ENCODE results near the gene GOLGA6L25.
"Not testable (repeated sequence)": the region's sequence is repeated elsewhere in the genome, so short reads cannot be mapped to it uniquely, and the experiment has no call there.

GOLGA6L25 gene

GRCh38 chr15:28592395-28592794 lies 39.0 kb downstream of the GOLGA6L25 start:
- not testable (repeated sequence) for H3K9me2 ChIP-seq (replicated peaks; ENCODE audit: insufficient read depth, low read length); H3K4me2 ChIP-seq (ENCODE audit: low read depth, low read length); DNase-seq; H4K20me1 ChIP-seq (ENCODE audit: insufficient read depth, low read length); H3K9ac ChIP-seq (ENCODE audit: low read length); H3F3A ChIP-seq (ENCODE audit: insufficient read depth, low read length); H3K27ac ChIP-seq (ENCODE audit: low read length); H3K4me1 ChIP-seq (ENCODE audit: low read length); H3K4me3 ChIP-seq (ENCODE audit: low read length); H3K36me3 ChIP-seq (replicated peaks; ENCODE audit: insufficient read depth, low read length); H3K27me3 ChIP-seq (replicated peaks; ENCODE audit: insufficient read depth, low read length); H3K9me3 ChIP-seq (replicated peaks; ENCODE audit: insufficient read depth, low read length); H2AFZ ChIP-seq (ENCODE audit: low read length); H3K79me2 ChIP-seq (ENCODE audit: low read length)

- H3K36me3 ChIP-seq (replicated peaks; ENCODE audit: insufficient read depth, low read length); H4K20me1 ChIP-seq (ENCODE audit: insufficient read depth, low read length); H3K27ac ChIP-seq (ENCODE audit: low read length); H2AFZ ChIP-seq (ENCODE audit: low read length); H3K27me3 ChIP-seq (replicated peaks; ENCODE audit: insufficient read depth, low read length); H3K79me2 ChIP-seq (ENCODE audit: low read length); H3K9ac ChIP-seq (ENCODE audit: low read length); H3K9me3 ChIP-seq (replicated peaks; ENCODE audit: insufficient read depth, low read length); H3K4me2 ChIP-seq (ENCODE audit: low read depth, low read length); DNase-seq; H3K4me1 ChIP-seq (ENCODE audit: low read length); H3F3A ChIP-seq (ENCODE audit: insufficient read depth, low read length); H3K4me3 ChIP-seq (ENCODE audit: low read length); H3K9me2 ChIP-seq (replicated peaks; ENCODE audit: insufficient read depth, low read length): not testable (repeated sequence)
Measured at GRCh38 chr15:28593424-28594129, 40.2 kb downstream of the GOLGA6L25 start.

- not testable (repeated sequence) for H4K20me1 ChIP-seq (ENCODE audit: insufficient read depth, low read length); H3K79me2 ChIP-seq (ENCODE audit: low read length); DNase-seq; H3K9me2 ChIP-seq (replicated peaks; ENCODE audit: insufficient read depth, low read length); H3K4me3 ChIP-seq (ENCODE audit: low read length); H2AFZ ChIP-seq (ENCODE audit: low read length); H3K9ac ChIP-seq (ENCODE audit: low read length); H3K4me1 ChIP-seq (ENCODE audit: low read length); H3F3A ChIP-seq (ENCODE audit: insufficient read depth, low read length); H3K9me3 ChIP-seq (replicated peaks; ENCODE audit: insufficient read depth, low read length); H3K27ac ChIP-seq (ENCODE audit: low read length); H3K27me3 ChIP-seq (replicated peaks; ENCODE audit: insufficient read depth, low read length); H3K36me3 ChIP-seq (replicated peaks; ENCODE audit: insufficient read depth, low read length); H3K4me2 ChIP-seq (ENCODE audit: low read depth, low read length)
Measured at GRCh38 chr15:28597471-28597870, 44.1 kb downstream of the GOLGA6L25 start.

GRCh38 chr15:28598209-28598608 lies 44.8 kb downstream of the GOLGA6L25 start:
- not testable (repeated sequence) for H3K4me2 ChIP-seq (ENCODE audit: low read depth, low read length); H3K4me3 ChIP-seq (ENCODE audit: low read length); H3K27ac ChIP-seq (ENCODE audit: low read length); H3K27me3 ChIP-seq (replicated peaks; ENCODE audit: insufficient read depth, low read length); DNase-seq; H3K9ac ChIP-seq (ENCODE audit: low read length); H2AFZ ChIP-seq (ENCODE audit: low read length); H3K9me2 ChIP-seq (replicated peaks; ENCODE audit: insufficient read depth, low read length); H4K20me1 ChIP-seq (ENCODE audit: insufficient read depth, low read length); H3K79me2 ChIP-seq (ENCODE audit: low read length); H3K36me3 ChIP-seq (replicated peaks; ENCODE audit: insufficient read depth, low read length); H3K9me3 ChIP-seq (replicated peaks; ENCODE audit: insufficient read depth, low read length); H3F3A ChIP-seq (ENCODE audit: insufficient read depth, low read length); H3K4me1 ChIP-seq (ENCODE audit: low read length)

- not testable (repeated sequence) for H3K9me2 ChIP-seq (replicated peaks; ENCODE audit: insufficient read depth, low read length); H3K9ac ChIP-seq (ENCODE audit: low read length); DNase-seq; H3K4me2 ChIP-seq (ENCODE audit: low read depth, low read length); H3K79me2 ChIP-seq (ENCODE audit: low read length); H3K27ac ChIP-seq (ENCODE audit: low read length); H3F3A ChIP-seq (ENCODE audit: insufficient read depth, low read length); H4K20me1 ChIP-seq (ENCODE audit: insufficient read depth, low read length); H3K4me3 ChIP-seq (ENCODE audit: low read length); H3K27me3 ChIP-seq (replicated peaks; ENCODE audit: insufficient read depth, low read length); H3K9me3 ChIP-seq (replicated peaks; ENCODE audit: insufficient read depth, low read length); H3K36me3 ChIP-seq (replicated peaks; ENCODE audit: insufficient read depth, low read length); H3K4me1 ChIP-seq (ENCODE audit: low read length); H2AFZ ChIP-seq (ENCODE audit: low read length)
Measured at GRCh38 chr15:28602152-28602551, 48.8 kb downstream of the GOLGA6L25 start.

Data from MM.1S (cell line).